HG03460 (cell line): ENCODE measurements around the gene MICALL1.

Experiments used
- ATAC-seq: cut with Tn5 transposase; IDR thresholded peaks from one replicate; pipeline ENCODE4 v1.9.1; 2021; ENCODE audit not compliant: unreplicated experiment

Gene MICALL1

DNA sequence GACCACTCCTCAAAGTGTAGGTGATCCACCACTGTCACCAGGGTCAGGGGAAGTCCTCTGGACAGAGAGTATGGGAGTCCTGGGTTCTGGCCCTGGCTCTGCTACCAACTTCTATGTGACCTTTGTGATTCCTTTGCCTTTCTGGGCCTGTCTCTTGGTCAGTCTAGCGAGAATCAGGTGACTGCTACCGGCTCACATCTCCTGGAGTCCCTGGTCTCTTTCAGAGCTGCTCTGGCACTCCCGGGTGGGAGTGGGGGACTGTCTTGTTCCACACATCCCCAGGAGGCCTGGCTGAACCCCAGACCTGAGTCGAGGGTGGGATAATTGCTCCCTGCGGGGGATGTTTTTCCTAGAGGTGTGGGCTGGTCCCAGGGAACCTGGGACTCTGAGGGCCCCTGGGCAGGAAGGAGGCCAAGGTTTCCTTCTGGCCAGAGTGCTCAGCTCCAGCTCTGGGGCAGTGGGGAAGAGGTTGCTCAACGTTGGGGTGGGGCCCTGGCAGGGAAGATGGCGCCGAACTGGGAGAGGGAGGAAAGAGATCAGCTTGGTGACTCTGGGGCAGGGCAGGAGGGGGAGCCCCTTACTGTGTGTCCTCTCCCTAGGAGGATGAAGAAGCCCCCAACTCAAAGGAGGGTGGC lies 76.2 kb downstream of the MICALL1 start:
- no peak for ATAC-seq

DNA sequence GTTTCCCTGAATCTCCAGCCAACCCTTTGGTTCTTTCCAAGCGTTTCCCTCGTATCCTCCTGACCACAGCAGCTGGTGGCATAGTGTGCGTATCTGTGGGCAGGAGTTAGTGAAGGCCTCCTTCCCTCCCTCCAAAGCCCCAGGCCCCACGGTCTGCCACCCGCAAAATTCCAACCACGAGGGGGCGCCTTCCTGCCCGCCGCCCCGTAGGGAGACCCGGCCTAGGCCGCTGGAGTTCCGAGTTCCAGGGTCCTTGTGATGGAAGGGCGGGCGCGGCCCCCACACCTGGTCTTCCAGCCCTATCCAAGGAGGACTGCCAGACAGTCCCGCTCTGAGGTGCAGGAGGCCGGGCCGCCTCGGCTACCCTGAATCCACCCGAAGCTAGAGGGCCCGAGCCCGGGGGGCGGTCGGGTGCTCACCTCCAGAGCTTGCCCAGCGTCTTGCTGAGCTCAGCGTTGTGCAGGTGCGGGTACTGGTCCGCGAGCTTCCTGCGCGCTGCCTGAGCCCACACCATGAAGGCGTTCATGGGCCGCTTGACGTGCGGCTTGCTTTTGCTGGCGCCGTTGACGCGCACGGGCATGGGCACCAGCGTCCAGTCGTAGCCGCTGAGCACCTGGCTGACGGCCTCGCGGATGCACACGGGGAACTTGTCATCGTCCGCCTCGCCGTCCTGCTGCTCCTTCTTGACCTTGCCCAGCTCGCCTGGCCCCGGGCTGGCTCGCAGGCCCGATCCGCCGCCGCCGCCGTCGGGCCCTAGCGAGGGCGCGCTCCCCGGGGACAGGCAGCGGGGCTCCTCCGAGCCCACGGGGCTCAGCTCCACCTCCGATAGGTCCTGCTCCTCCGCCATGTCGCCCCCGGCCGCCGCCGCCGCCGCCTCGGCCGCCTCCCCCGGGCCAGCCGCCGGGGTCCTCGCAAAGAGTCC lies 77.1 kb downstream of the MICALL1 start:
- ATAC-seq = no peak

DNA sequence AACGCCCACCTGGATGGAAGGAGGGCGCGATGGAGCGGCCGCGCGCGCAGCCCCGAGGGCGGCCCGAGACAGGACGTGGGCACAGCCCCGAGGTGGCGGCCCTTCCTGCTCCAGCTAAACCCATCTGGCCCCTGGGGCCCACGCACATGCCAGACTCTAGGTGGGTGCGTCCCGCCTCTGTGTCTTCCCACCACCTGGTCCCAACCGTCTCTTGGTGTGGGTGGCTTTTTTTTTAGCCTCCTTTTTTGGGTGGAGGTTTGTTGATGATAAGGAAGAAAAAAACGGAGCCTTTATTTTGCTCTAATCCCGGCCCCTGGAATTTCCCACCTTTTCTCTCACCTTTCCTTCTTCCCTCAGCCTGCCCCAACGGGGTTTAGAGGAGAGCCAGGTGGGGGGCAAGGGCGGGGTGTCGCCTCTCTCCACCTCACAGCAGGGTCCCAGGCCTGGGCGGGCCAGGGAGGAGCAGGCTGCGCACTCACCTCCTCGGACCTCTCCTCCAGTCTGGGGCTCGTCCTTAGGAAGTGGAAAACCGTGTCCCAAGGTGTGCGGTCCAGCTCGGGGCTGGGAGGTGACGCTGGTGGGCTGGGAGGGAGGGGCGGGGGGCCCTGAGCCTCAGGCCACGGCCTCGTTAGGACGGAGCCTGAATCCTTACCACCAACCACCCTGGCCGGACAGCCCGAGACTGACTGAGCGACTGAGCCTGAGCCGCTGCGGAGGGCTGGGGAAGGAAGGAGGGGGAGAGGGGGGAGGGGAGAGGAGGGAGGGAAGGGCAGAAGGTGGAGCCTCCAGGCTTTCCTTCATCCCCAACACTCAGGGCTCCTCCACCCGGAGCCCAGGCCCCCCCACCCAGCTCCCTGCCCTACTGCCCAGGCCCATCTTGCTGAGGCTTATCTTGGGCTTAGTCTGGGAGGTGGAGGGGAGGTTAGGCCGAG lies 78.0 kb downstream of the MICALL1 start, which contains the start of gene SOX10:
Gene SOX10 (minus strand): TSS at position 696 of the 932 bp plus-strand sequence. CDS start 771 bp downstream, outside the sequence.
- no peak for ATAC-seq

DNA sequence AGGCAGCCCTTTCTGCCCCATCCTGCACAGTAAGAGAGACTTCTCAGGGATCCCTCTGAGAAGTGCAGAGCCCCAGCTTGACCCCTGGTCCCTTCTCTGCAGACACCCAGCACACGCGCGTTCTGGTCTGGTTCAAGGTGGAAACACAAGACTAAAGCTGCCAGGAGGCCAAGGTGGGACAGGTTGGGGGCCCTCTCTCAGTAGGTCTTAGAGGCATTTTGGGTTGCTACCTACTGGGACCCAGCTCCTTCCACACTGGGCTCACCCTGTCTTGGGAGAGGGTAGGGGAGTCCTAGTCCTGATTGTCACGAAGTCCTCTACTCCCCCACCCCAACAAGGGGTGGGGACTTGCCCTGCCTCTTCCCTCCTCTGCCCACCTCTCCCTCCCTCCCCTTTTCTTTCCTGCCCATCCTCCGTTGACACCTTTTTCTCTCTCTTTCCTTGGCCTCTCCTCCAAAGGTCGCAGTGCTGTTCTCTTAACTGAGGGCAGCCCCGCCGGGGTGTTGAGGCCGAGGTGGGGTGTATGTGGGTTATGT lies 79.0 kb downstream of the MICALL1 start:
- ATAC-seq = no peak

DNA sequence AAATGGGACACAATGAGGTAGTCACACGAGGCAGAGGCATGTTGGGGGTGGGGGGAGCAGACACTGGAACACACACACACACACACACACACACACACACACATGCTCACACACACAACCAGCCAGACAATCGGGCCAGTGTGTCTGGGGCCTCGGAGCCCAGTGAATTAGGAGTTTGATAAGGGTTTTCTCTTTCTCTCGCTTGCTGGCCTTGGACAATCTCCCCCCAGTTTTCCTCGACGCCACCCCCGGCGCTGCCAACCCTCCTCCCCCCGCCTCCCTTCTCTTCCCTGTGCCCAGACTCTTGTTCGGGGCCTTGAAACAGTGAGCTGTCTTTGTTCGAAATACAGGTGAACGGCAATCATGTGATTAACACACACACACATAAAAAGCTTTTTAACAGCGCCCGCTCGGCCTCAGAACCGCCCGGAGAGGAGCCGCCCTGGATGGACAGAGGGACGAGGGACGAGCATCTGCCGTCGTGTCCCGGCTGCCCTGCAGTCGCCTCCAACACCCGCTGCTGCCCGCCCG lies 79.7 kb downstream of the MICALL1 start:
- no peak for ATAC-seq

DNA sequence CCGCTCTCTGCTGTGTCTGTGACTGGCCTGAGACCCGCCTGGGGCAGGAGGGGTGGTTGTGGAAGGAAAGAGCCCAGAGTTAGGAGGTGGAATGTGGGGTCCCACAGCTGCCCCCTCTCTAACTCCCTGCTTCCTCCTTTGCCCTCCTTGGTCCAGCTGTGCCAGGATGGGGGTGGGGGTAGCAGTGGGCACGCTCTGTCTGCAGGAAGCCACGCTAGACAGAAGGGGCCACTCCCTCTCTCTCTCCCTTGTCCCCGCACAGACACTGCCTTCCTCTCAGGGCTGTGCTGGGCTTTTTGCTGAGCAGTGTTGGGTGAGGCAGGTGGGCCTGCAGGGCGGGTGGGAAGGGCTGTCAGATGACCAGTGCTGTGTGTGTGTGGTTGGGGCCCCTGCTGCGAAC lies 80.3 kb downstream of the MICALL1 start:
- ATAC-seq = no peak

GRCh38 chr22:37989146-37990045 lies 83.3 kb downstream of the MICALL1 start:
- ATAC-seq = no peak

- no peak for ATAC-seq
These were observed 84.2 kb downstream of the MICALL1 start for GRCh38 chr22:37990301-37990700.

DNA sequence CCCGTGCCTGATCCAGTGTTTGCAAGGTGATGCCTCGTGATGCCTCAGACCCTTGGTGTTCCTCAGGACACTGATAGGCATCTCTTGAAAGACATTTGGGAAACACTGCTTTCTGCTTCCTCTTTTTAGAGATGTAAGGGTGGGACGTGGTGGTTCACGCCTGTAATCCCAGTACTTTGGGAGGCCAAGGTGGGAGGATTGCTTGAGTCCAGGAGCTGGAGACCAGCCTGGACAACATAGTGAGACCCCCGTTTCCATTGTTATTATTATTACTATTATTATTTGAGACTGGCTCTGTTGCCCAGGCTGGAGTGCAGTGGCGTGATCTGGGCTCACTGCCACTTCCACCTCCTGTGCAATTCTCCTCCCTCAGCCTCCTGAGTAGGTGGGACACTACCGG lies 84.8 kb downstream of the MICALL1 start:
- no peak for ATAC-seq

DNA sequence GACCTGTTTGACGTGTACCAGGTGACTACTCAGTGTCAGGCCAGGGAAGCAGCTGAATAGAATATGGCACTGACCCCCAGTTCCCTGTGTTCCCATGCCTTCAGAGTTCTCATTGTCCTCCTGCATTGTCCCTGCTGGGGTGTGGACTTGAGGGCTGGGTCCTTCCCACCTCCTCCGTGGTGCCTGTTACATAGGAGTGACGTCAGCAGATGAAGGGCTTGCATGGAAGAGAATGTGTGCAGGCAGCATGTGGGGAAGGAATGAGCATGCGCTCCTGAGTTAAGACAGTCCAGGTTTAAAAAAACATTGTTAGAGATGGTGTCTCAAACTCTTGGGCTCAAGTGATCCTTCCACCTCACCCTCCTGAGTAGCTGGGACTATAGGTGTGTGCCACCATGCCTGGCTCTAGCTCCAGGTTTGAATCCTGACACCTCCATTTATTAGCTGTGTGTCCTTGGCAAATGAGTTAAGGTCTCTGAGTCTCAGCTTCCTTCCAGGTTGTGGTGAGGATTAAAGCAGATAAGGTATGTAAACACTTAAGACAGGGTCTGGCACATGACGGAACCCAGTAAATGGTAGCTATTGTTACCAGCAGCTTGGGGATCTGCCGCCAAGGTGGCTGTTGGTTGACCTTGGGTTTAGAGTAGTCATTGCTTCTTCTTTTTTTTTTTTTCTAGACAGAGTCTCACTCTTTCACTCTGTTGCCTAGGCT lies 85.8 kb downstream of the MICALL1 start:
- ATAC-seq = no peak
